Lower lobe of right lung (tissue), 2 donors: ENCODE measurements around the gene AUTS2. TPM values are rescaled to one million over a fixed set of nuclear protein-coding genes. Genes with fewer than 3 reads are reported as not detected.
A peak's percentile ranks its signal among the peaks of the same experiment; 100 is the strongest.

Source experiments
- ATAC-seq, 2 donors: fragments of 200-7000 bp; cut with Tn5 transposase; one replicate each; pipeline ENCODE4 v1.9.1; 2020 to 2022; ENCODE audit warnings: mild to moderate bottlenecking in 2 of 2, moderate library complexity in 2 of 2
- DNase-seq: peaks from one replicate; pipeline ENCODE4 v3.0.0-alpha.2; 2020
- H3K27ac ChIP-seq: fragments of 200-600 bp; one replicate; pipeline ENCODE4 v1.8.0; 2022
- H3K27me3 ChIP-seq: fragments of 200-600 bp; one replicate; pipeline ENCODE4 v1.8.0; 2022; ENCODE audit warnings: low read depth
- H3K36me3 ChIP-seq: fragments of 200-600 bp; one replicate; pipeline ENCODE4 v1.8.0; 2022; ENCODE audit warnings: mild to moderate bottlenecking
- H3K4me1 ChIP-seq: fragments of 200-600 bp; one replicate; pipeline ENCODE4 v1.8.0; 2022
- H3K4me3 ChIP-seq: fragments of 200-600 bp; one replicate; pipeline ENCODE4 v1.8.0; 2022; ENCODE audit warnings: mild to moderate bottlenecking
- H3K9me3 ChIP-seq: fragments of 200-600 bp; one replicate; pipeline ENCODE4 v1.8.0; 2022
- intact Hi-C: fragments of 100-400 bp; cut with DNase I; formaldehyde crosslinking; loops from one replicate; pipeline ENCODE4 v1.11.0; 2022
- total RNA-seq: library from RNA; stranded (reverse); fragmentation: NEBNext Ultra II Directional; extraction: Animal tissue kit (Norgen Biotek cat#: 25700); gene quantifications from one replicate; pipeline ENCODE4 v1.2.1, GENCODE V29; 2021
- TF ChIP-seq, protein P1 (sequence below): fragments of 200-600 bp; IDR thresholded peaks from one replicate; pipeline ENCODE4 v1.8.0; 2022; ENCODE audit warnings: antibody characterized with exemption, mild to moderate bottlenecking
- donor health status: DM: no; HTN: yes; CAD: no; lungs with severe emphysema.

AUTS2 gene
- total RNA-seq, 1 donor from 2014 or later = 45.7 TPM

- Histone ChIP-seq H3K27ac (no peak overlapping the region), H3K36me3 (no peaks in the 10 kb centered on the region), H3K4me1 (peaks cover 6% of the 10 kb centered on the region), H3K27me3 (no peaks in the 10 kb centered on the region), H3K9me3 (no peaks in the 10 kb centered on the region), H3K4me3 (no peak overlapping the region)
- DNase-seq (no peak), ATAC-seq (no peak)
- intact Hi-C loops = no loop called here
- TF ChIP-seq, protein P1, sequence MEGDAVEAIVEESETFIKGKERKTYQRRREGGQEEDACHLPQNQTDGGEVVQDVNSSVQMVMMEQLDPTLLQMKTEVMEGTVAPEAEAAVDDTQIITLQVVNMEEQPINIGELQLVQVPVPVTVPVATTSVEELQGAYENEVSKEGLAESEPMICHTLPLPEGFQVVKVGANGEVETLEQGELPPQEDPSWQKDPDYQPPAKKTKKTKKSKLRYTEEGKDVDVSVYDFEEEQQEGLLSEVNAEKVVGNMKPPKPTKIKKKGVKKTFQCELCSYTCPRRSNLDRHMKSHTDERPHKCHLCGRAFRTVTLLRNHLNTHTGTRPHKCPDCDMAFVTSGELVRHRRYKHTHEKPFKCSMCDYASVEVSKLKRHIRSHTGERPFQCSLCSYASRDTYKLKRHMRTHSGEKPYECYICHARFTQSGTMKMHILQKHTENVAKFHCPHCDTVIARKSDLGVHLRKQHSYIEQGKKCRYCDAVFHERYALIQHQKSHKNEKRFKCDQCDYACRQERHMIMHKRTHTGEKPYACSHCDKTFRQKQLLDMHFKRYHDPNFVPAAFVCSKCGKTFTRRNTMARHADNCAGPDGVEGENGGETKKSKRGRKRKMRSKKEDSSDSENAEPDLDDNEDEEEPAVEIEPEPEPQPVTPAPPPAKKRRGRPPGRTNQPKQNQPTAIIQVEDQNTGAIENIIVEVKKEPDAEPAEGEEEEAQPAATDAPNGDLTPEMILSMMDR = no peak
Observed at GRCh38 chr7:69700331-69700730, 102.1 kb downstream of the AUTS2 start.

DNA sequence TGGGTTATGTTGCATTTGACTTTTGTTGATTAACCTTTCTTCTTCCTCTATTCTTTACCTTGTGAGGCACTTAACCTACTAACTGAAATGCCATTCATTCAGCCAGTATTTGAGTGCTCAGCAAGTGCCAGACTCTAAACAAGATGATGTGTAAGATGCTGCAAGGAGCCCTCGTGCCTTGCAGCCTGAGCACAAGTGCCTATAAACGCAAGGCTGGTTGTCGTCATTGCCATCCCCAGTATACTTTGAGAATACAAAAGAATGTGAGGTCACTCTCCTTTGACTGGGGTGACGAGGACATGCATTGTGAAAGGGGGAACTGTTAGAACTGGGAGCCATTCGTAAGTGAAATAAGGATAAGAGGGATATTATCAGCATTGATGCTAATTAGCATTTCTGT lies 103.0 kb downstream of the AUTS2 start:
- no peak for DNase-seq
- H3K27ac ChIP-seq = no peak overlapping the region
- no peaks in the 10 kb centered on the region for H3K36me3 ChIP-seq
- H3K4me1 ChIP-seq = peaks cover 6% of the 10 kb centered on the region
- TF ChIP-seq, protein P1 = no peak
- no peaks in the 10 kb centered on the region for H3K9me3 ChIP-seq
- ATAC-seq = peak; percentile 43 to 56
- no peaks in the 10 kb centered on the region for H3K27me3 ChIP-seq
- intact Hi-C loops = no loop called here
- no peak overlapping the region for H3K4me3 ChIP-seq

DNA sequence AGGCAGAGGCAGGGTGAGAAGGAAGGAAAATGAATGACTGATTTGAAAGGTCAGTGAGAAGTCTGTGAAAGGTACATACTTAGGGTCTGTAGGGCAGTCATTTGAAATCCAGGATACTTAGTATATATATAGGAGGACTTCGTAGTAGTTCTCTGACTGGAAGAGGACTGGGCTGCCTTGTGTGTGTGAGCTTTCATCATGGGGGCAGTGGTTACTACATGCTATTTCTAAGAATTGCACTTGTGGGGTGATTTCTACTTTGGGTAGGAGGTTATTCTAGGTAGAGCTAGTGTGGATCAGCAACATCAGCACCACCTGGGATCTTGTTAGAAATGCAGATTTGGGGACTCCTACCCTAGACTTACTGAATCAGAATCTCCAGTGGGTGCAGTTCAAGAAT lies 104.1 kb downstream of the AUTS2 start:
- Histone ChIP-seq H3K27ac (no peak overlapping the region), H3K36me3 (no peaks in the 10 kb centered on the region), H3K4me3 (no peak overlapping the region), H3K27me3 (no peaks in the 10 kb centered on the region), H3K4me1 (peaks cover 13% of the 10 kb centered on the region), H3K9me3 (no peaks in the 10 kb centered on the region)
- DNase-seq = no peak
- TF ChIP-seq, protein P1 = no peak
- intact Hi-C loops = no loop called here
- no peak for ATAC-seq

DNA sequence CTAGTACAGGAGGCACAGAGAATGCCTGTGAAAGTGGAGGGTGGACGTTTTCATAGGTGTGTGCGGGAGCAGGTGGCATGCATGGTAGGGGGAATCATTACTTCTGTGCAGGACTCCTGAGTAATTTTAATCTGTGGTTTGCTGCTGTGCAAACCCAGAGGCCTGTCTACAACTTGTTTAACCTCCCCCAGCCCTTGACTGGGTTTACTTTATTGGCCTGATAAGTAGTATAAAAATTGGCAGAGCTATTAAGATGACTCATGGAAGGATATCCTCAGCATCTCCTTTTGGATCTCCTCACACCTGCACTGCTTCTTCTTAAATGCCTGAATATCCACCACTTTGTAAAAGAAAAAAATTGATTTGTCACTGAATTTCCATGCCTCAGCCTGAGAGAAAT lies 104.8 kb downstream of the AUTS2 start:
- Histone ChIP-seq H3K4me1 (peaks cover 13% of the 10 kb centered on the region), H3K9me3 (no peaks in the 10 kb centered on the region), H3K27me3 (no peaks in the 10 kb centered on the region), H3K36me3 (no peaks in the 10 kb centered on the region), H3K4me3 (no peak overlapping the region), H3K27ac (no peak overlapping the region)
- DNase-seq (no peak), ATAC-seq (peak in 1 of 2 donors; percentile 45)
- intact Hi-C loops = no loop called here
- TF ChIP-seq, protein P1 = no peak

- H3K27me3 ChIP-seq = no peaks in the 10 kb centered on the region
- H3K4me3 ChIP-seq = no peak overlapping the region
- no peaks in the 10 kb centered on the region for H3K36me3 ChIP-seq
- TF ChIP-seq, protein P1 = no peak
- no peak overlapping the region for H3K27ac ChIP-seq
- intact Hi-C loops = no loop called here
- ATAC-seq = no peak
- DNase-seq = no peak
- no peaks in the 10 kb centered on the region for H3K9me3 ChIP-seq
- H3K4me1 ChIP-seq = peaks cover 21% of the 10 kb centered on the region
Observed at GRCh38 chr7:69706070-69706469, 107.8 kb downstream of the AUTS2 start.

- intact Hi-C loops = no loop called here
- Histone ChIP-seq H3K36me3 (no peaks in the 10 kb centered on the region), H3K4me3 (no peak overlapping the region), H3K4me1 (peaks cover 15% of the 10 kb centered on the region), H3K9me3 (no peaks in the 10 kb centered on the region), H3K27ac (no peak overlapping the region), H3K27me3 (no peaks in the 10 kb centered on the region)
- DNase-seq = no peak
- TF ChIP-seq, protein P1 = no peak
- peak; percentile 50 to 51 for ATAC-seq
Observed at GRCh38 chr7:69708857-69709256, 110.6 kb downstream of the AUTS2 start.
